Activated B cell treated with CpG ODN at 0.5 μM for 24 hours (primary cell): ENCODE measurements around the gene KIAA0319L. TPM values are rescaled to one million over a fixed set of nuclear protein-coding genes. Genes with fewer than 3 reads are reported as not detected.

Experiments
- ATAC-seq: fragments of 200-7000 bp; cut with Tn5 transposase; one replicate; pipeline ENCODE4 v1.10.0; 2021; ENCODE audit warnings: low read depth, mild to moderate bottlenecking, moderate library complexity
- CTCF ChIA-PET: fragments of 350-600 bp; sonication (Branson Sonifier 250); formaldehyde crosslinking; loops from one replicate; lab custom pipeline; 2021; ENCODE audit warnings: antibody characterized with exemption; lab: Charles Lee
- POLR2A ChIA-PET: fragments of 350-600 bp; sonication (Branson Sonifier 250); formaldehyde crosslinking; loops from one replicate; lab custom pipeline; 2021; ENCODE audit warnings: antibody characterized with exemption; lab: Charles Lee
- DNase-seq: peaks from one replicate; pipeline ENCODE4 v3.0.0; 2022
- H3K27ac Mint-ChIP-seq: one replicate; pipeline ENCODE4 v1.8.0; 2020; ENCODE audit warnings: mixed read lengths
- H3K27me3 Mint-ChIP-seq: one replicate; pipeline ENCODE4 v1.8.0; 2021; ENCODE audit warnings: mixed read lengths
- H3K36me3 Mint-ChIP-seq: one replicate; pipeline ENCODE4 v1.8.0; 2021; ENCODE audit warnings: low read depth, mixed read lengths
- H3K4me1 Mint-ChIP-seq: one replicate; pipeline ENCODE4 v1.8.0; 2021; ENCODE audit warnings: mixed read lengths
- H3K4me3 Mint-ChIP-seq: one replicate; pipeline ENCODE4 v1.8.0; 2020; ENCODE audit warnings: mild to moderate bottlenecking, mixed read lengths
- H3K9me3 Mint-ChIP-seq: one replicate; pipeline ENCODE4 v1.8.0; 2020; ENCODE audit warnings: mixed read lengths
- intact Hi-C: fragments of 100-400 bp; cut with micrococcal nuclease; formaldehyde crosslinking; loops from one replicate; pipeline ENCODE4 v1.15.1; 2024
- total RNA-seq: library from RNA; stranded (reverse); gene quantifications from 2 replicates; pipeline ENCODE4 v1.2.3, GENCODE V29; 2022
- TF ChIP-seq, protein P1 (sequence below): fragments of 200-600 bp; IDR thresholded peaks from one replicate; pipeline ENCODE4 v1.8.0; 2022; ENCODE audit warnings: antibody characterized with exemption, mild to moderate bottlenecking

KIAA0319L gene
- total RNA-seq, 1 donor from 2014 or later = 59.1 TPM

GRCh38 chr1:35461966-35462651 lies 95.1 kb downstream of the KIAA0319L start:
- Mint-ChIP-seq H3K27ac (no peak overlapping the region), H3K4me1 (no peaks in the 10 kb centered on the region), H3K9me3 (peaks cover 10% of the 10 kb centered on the region), H3K27me3 (no peaks in the 10 kb centered on the region), H3K4me3 (no peak overlapping the region), H3K36me3 (peaks cover 81% of the 10 kb centered on the region)
- ChIA-PET CTCF (interaction anchor here (1.3 kb wide), 1 partner anchor 11 kb away, joined by 4 read pairs; no protein-coding TSS in a partner anchor), POLR2A (no interaction called here)
- no peak for ATAC-seq
- TF ChIP-seq, protein P1, sequence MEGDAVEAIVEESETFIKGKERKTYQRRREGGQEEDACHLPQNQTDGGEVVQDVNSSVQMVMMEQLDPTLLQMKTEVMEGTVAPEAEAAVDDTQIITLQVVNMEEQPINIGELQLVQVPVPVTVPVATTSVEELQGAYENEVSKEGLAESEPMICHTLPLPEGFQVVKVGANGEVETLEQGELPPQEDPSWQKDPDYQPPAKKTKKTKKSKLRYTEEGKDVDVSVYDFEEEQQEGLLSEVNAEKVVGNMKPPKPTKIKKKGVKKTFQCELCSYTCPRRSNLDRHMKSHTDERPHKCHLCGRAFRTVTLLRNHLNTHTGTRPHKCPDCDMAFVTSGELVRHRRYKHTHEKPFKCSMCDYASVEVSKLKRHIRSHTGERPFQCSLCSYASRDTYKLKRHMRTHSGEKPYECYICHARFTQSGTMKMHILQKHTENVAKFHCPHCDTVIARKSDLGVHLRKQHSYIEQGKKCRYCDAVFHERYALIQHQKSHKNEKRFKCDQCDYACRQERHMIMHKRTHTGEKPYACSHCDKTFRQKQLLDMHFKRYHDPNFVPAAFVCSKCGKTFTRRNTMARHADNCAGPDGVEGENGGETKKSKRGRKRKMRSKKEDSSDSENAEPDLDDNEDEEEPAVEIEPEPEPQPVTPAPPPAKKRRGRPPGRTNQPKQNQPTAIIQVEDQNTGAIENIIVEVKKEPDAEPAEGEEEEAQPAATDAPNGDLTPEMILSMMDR = no peak
- DNase-seq = no peak
- intact Hi-C loops = no loop called here

DNA sequence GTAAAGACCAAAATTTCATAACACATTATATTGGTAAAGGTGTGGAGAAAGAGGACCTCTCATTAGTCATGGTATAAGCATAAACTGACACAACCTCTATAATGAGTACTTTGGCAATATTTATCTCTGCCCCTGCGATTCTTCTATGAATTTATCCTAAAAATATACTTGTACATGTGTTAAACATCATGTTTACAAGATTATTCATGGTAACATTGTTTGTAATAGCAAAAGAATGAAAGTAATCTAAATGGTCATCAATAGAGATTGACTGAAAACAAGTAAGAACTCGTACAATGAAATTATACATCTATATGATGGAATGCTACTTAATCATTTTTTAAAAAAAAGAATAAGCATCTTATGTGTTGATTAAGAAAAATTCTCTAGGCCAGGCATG lies 96.4 kb downstream of the KIAA0319L start:
- Mint-ChIP-seq H3K27ac (no peak overlapping the region), H3K9me3 (peaks cover 6% of the 10 kb centered on the region), H3K36me3 (peaks cover 77% of the 10 kb centered on the region), H3K4me1 (no peaks in the 10 kb centered on the region), H3K27me3 (no peaks in the 10 kb centered on the region), H3K4me3 (no peak overlapping the region)
- CTCF ChIA-PET = no interaction called here
- no peak for DNase-seq
- no peak for ATAC-seq
- TF ChIP-seq, protein P1 = no peak
- intact Hi-C loops = no loop called here
- POLR2A ChIA-PET = no interaction called here

- Mint-ChIP-seq H3K27ac (no peak overlapping the region), H3K4me3 (no peak overlapping the region), H3K9me3 (no peaks in the 10 kb centered on the region), H3K36me3 (peaks cover 58% of the 10 kb centered on the region), H3K4me1 (no peaks in the 10 kb centered on the region), H3K27me3 (no peaks in the 10 kb centered on the region)
- TF ChIP-seq, protein P1 = no peak
- DNase-seq (no peak), ATAC-seq (no peak)
- intact Hi-C loops = no loop called here
- ChIA-PET POLR2A (no interaction called here), CTCF (interaction anchor here (1.1 to 2.1 kb wide), 4 partner anchors 91 to 273 kb away, joined by 3 to 5 read pairs (median 4); no protein-coding TSS in a partner anchor)
These were observed 102.6 kb downstream of the KIAA0319L start for GRCh38 chr1:35454616-35455015.

- ChIA-PET POLR2A (no interaction called here), CTCF (interaction anchor here (1.3 to 2.1 kb wide), 3 partner anchors 79 to 111 kb away, joined by 3 to 5 read pairs (median 5); no protein-coding TSS in a partner anchor)
- TF ChIP-seq, protein P1 = no peak
- H3K27ac Mint-ChIP-seq = no peak overlapping the region
- no peaks in the 10 kb centered on the region for H3K4me1 Mint-ChIP-seq
- ATAC-seq (no peak), DNase-seq (no peak)
- H3K27me3 Mint-ChIP-seq = no peaks in the 10 kb centered on the region
- no peak overlapping the region for H3K4me3 Mint-ChIP-seq
- H3K36me3 Mint-ChIP-seq = peaks cover 58% of the 10 kb centered on the region
- intact Hi-C loops = no loop called here
- no peaks in the 10 kb centered on the region for H3K9me3 Mint-ChIP-seq
These were observed 103.0 kb downstream of the KIAA0319L start for GRCh38 chr1:35454176-35454575.

GRCh38 chr1:35453031-35453430 lies 104.2 kb downstream of the KIAA0319L start:
- H3K36me3 Mint-ChIP-seq = peaks cover 51% of the 10 kb centered on the region
- no peaks in the 10 kb centered on the region for H3K9me3 Mint-ChIP-seq
- intact Hi-C loops = no loop called here
- ChIA-PET POLR2A (interaction anchor here (1.1 kb wide), 1 partner anchor 316 kb away, joined by 9 read pairs; the partner anchor contains the start of gene CLSPN), CTCF (interaction anchor here (1.3 to 6.9 kb wide), 5 partner anchors 17 to 262 kb away, joined by 3 to 101 read pairs (median 20); no protein-coding TSS in a partner anchor)
- H3K4me1 Mint-ChIP-seq = no peaks in the 10 kb centered on the region
- TF ChIP-seq, protein P1 = no peak
- ATAC-seq (no peak), DNase-seq (no peak)
- H3K4me3 Mint-ChIP-seq = no peak overlapping the region
- no peak overlapping the region for H3K27ac Mint-ChIP-seq
- H3K27me3 Mint-ChIP-seq = no peaks in the 10 kb centered on the region
